ENCODE measurements around the gene PLD1. TPM values are rescaled to one million over a fixed set of nuclear protein-coding genes. Genes with fewer than 3 reads are reported as not detected.

PLD1 gene
- total RNA-seq, 1 donor from 2014 or later, result 20.4 TPM

GRCh38 chr3:171796625-171797264, 13.5 kb downstream of the PLD1 start:
- no peak for DNase-seq (ENCODE audit: low read depth)

GRCh38 chr3:171792531-171792930, 17.8 kb downstream of the PLD1 start:
- no peak for DNase-seq (ENCODE audit: low read depth)

GRCh38 chr3:171791692-171792076, 18.6 kb downstream of the PLD1 start:
- DNase-seq (ENCODE audit: low read depth), result peak; percentile 47

- DNase-seq (ENCODE audit: low read depth), result no peak
Observed at GRCh38 chr3:171790898-171791691, 19.2 kb downstream of the PLD1 start.

- DNase-seq (ENCODE audit: low read depth), result no peak
Observed at GRCh38 chr3:171790574-171790897, 19.7 kb downstream of the PLD1 start.

- DNase-seq (ENCODE audit: low read depth), result no peak
Observed at GRCh38 chr3:171789759-171790505, 20.4 kb downstream of the PLD1 start.

GRCh38 chr3:171788546-171789351, 21.5 kb downstream of the PLD1 start:
- DNase-seq (ENCODE audit: low read depth), result peak; percentile 31

- DNase-seq (ENCODE audit: low read depth), result no peak
Observed at GRCh38 chr3:171786997-171787396, 23.3 kb downstream of the PLD1 start.

- no peak for DNase-seq (ENCODE audit: low read depth)
Observed at GRCh38 chr3:171784937-171785336, 25.3 kb downstream of the PLD1 start.

- no peak for DNase-seq (ENCODE audit: low read depth)
Observed at GRCh38 chr3:171784387-171784786, 25.9 kb downstream of the PLD1 start.

GRCh38 chr3:171783626-171784025, 26.7 kb downstream of the PLD1 start:
- peak; percentile 35 for DNase-seq (ENCODE audit: low read depth)

- DNase-seq (ENCODE audit: low read depth), result peak; percentile 81
Observed at GRCh38 chr3:171783086-171783485, 27.2 kb downstream of the PLD1 start.

GRCh38 chr3:171782617-171783016, 27.7 kb downstream of the PLD1 start:
- no peak for DNase-seq (ENCODE audit: low read depth)

GRCh38 chr3:171781711-171782127, 28.6 kb downstream of the PLD1 start:
- DNase-seq (ENCODE audit: low read depth), result no peak

- no peak for DNase-seq (ENCODE audit: low read depth)
Observed at GRCh38 chr3:171778493-171778892, 31.8 kb downstream of the PLD1 start.

GRCh38 chr3:171777596-171777995, 32.7 kb downstream of the PLD1 start:
- no peak for DNase-seq (ENCODE audit: low read depth)

GRCh38 chr3:171776839-171777583, 33.3 kb downstream of the PLD1 start:
- DNase-seq (ENCODE audit: low read depth), result peak; percentile 40

GRCh38 chr3:171776411-171776810, 33.9 kb downstream of the PLD1 start:
- no peak for DNase-seq (ENCODE audit: low read depth)

- no peak for DNase-seq (ENCODE audit: low read depth)
Observed at GRCh38 chr3:171775943-171776342, 34.3 kb downstream of the PLD1 start.

GRCh38 chr3:171774521-171774920, 35.8 kb downstream of the PLD1 start:
- no peak for DNase-seq (ENCODE audit: low read depth)

GRCh38 chr3:171772427-171773056, 37.7 kb downstream of the PLD1 start:
- DNase-seq (ENCODE audit: low read depth), result peak; percentile 63

All from renal cortical epithelial cell (primary cell).